GM19395 (cell line): ENCODE results near the gene EPAS1.

Experiments used
- ATAC-seq: cut with Tn5 transposase; IDR thresholded peaks from one replicate; pipeline ENCODE4 v1.9.1; 2021; ENCODE audit warnings: mild to moderate bottlenecking, moderate library complexity; ENCODE audit not compliant: unreplicated experiment

EPAS1 gene

DNA sequence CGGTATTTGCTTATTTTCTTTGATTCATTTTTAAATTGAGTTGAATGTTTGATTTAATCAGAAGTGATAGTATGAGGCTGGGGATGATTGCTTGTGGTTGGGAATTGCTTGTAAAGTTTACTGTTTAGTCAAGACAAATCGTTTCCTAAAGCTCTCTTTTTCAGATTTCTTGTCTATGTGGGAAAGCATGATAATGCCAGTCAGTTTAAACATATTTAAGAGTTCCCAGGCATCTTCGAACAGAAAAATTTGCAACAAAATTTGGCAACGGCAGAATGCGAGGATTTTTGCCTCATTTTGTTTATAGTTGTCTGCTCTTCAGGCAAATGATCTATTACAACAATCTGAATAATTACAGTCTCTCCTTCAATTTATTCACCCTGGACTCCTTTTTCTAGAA is 22.5 kb downstream of the EPAS1 start:
- no peak for ATAC-seq

DNA sequence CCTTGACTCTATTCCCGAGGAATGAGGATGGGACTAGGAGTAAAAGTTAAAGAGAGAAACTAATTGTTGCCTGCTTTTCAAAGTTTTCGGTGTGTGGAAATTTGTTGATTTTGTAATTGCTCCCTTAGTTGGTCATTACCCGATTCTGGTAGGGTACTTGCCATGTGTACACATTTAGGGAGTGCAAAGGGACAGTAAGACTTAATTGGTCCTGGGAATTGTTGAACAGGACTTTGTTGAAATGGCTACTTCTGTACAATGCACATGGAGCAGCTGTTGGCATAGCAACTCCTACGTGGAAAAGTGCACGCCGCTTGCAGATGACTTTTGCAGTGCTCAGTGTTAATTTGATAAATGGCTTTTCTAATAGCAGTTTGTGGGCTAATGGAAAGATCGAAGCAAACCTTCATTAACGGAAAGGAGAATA is 22.9 kb downstream of the EPAS1 start:
- no peak for ATAC-seq

GRCh38 chr2:46323730-46324129 is 26.5 kb downstream of the EPAS1 start:
- no peak for ATAC-seq

GRCh38 chr2:46325182-46325928 is 28.1 kb downstream of the EPAS1 start:
- no peak for ATAC-seq

DNA sequence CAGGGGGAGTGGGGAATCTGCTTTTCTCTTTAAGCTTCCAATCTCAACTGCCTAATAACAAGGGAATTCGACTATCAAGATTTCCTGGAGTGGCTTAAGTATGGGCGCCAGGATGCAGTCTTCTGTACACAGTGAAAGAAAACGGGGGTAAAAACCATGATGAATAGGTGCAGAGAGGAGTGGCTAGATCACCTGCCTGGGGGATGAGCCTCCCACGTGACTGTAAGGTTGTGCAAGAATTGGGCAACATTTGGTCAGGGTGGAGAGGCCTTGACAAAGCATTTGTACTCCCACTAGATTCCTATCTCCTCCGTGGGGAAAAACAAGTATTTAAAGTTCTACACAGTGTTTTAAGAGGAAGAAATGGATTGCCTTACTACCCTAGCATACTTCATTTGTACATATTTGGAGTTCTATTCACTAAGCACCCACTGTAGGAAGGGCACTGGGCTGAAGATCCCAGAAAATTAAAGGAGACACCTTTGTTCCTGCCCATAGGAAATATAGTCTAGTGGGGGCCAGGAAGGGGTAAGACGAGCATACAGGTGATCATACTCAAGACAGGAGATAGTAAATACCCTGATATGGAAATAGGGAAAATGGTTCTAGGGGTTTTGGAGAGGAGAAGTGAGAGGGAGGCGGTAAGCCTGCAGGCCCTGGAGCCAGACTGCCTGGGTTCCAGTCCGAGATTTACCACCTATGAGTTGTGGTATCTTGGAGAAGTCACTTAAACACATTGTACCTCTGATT is 29.2 kb downstream of the EPAS1 start:
- no peak for ATAC-seq

DNA sequence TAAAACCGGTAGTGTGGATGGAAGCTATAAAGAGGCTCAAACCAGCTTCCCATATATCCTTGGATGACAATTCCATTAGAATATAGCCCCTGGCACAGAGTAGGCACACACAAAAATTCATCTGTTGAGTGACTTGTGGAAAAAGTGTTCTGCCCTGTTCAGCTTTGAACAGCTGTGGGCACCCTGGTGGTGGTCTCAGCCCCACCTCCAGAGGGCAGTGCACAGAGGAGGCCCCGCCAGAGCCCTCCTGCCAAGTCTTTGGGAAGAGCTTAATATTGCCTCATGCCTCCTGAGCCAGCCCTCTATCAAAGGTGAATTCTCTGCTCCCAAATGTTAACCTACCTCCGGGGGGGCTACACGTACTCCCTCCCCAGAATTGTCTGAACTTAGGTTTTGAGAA is 30.4 kb downstream of the EPAS1 start:
- no peak for ATAC-seq

GRCh38 chr2:46328291-46328690 is 31.1 kb downstream of the EPAS1 start:
- ATAC-seq, result no peak

GRCh38 chr2:46328829-46329228 is 31.6 kb downstream of the EPAS1 start:
- no peak for ATAC-seq

DNA sequence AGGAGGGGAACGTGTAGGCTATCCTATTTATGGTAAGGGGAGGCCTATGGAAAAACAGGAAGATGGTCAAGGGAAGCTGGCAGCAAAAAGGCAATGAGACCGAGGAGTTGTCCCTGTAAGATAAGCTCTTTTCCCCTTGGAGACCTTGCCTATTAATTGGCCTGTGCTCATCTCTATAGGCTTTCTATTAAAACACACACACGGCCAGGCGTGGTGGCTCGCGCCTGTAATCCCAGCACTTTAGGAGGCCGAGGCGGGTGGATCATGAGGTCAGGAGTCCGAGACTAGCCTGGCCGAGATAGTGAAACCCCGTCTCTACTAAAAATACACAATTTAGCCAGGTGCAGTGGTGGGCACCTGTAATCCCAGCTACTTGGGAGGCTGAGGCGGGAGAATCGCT is 32.1 kb downstream of the EPAS1 start:
- no peak for ATAC-seq

GRCh38 chr2:46329803-46330775 is 32.9 kb downstream of the EPAS1 start:
- ATAC-seq, result no peak

DNA sequence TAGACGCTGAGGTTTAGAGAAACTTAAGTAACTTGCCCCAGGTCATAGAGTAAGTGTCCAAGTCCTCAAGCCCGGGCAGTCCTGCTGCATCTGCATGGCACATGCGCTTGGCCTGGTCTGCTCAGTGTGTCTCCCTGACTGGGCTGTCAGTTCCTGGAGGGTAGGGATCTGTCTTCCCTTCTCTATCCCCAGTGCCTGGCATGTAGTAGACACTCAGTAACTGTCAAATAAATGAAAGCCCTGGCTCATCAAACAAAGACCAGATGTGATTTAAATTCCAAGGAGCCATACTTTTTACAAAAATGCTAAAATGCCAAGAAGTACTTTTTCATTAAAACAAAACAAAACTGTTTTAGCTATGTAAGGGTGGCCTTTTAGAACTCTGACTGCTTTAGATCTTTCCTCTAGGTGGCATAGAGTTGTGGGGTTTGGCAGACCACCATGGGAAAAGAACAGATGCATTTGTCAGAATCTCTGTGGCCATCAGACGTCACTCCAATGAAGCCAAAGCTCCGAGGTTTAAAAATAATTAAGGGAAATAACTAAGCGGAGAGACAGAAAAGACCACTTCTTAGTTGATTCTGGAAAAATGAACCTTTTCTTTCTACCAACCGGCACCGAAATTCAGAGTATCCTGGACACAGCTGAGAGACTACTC is 34.0 kb downstream of the EPAS1 start:
- no peak for ATAC-seq

DNA sequence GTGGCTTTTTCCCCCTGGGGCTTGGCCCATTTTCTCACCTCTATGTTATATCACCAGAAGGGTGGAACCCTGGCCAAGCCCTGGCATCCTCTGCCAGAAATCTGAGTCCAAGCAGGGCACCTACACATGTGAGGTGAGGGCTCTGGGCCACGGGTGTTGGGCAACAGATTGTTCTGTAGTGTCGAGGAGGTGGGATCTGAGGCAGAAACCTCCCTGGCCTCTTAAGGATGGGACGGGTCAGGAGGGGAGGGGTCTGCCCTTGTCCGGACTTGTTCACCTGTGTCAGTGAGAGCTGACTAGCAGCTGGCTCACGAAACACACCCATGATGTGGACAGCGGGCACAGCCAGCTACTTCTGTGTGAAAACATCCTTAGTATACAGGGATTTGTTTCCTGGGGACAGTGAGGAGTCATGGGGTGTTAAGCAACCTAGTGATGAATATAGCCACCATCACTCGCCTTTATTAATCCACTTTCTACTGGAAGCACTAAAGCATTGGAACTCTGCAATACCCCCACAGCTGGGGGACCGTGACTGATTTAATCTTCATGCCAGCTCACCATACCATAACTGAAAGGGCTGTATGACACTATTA is 35.6 kb downstream of the EPAS1 start:
- ATAC-seq, result no peak

GRCh38 chr2:46333912-46334311 is 36.7 kb downstream of the EPAS1 start:
- ATAC-seq, result no peak

DNA sequence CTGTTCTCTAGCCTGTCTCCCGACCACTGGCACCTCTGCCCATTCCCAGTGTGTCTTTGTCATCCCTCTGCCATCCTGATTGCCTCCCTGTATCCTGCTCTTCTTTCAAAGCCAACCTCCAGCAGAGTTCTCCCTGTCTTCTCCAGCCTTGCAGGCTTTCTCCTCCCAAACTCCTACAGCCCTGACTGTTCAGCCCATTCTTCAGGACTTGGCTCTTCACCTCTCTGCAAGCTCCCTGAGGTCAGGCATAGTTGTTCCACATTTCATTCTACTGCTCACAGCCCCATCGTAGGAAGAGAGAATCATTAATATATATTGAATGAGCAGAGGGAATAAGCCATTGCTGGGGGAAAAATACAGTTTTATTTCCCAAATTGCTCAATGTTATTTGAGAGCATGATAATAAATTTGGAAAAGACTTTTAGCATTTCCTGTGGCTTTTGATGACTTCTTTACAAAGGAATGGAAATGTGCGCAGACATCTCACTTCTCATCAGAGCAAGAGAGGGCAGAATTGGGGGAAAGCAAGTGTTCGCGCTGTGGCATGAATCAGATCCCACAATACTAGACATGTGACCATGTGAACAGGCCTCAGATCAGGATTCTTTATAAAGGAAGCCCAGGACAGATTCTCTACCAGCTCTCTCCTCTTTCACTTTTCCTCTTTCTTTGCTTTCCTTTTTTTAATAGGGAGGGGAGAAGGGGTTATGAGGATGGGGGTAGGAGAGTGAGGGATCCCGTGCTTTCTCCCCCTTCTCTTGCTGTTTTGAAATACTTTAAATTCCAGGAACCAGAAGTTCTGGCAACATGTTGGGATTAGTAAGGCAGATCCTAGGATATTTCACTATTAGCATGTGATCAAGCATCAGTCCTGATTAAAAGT is 37.4 kb downstream of the EPAS1 start:
- no peak for ATAC-seq

GRCh38 chr2:46335391-46336282 is 38.4 kb downstream of the EPAS1 start:
- no peak for ATAC-seq

DNA sequence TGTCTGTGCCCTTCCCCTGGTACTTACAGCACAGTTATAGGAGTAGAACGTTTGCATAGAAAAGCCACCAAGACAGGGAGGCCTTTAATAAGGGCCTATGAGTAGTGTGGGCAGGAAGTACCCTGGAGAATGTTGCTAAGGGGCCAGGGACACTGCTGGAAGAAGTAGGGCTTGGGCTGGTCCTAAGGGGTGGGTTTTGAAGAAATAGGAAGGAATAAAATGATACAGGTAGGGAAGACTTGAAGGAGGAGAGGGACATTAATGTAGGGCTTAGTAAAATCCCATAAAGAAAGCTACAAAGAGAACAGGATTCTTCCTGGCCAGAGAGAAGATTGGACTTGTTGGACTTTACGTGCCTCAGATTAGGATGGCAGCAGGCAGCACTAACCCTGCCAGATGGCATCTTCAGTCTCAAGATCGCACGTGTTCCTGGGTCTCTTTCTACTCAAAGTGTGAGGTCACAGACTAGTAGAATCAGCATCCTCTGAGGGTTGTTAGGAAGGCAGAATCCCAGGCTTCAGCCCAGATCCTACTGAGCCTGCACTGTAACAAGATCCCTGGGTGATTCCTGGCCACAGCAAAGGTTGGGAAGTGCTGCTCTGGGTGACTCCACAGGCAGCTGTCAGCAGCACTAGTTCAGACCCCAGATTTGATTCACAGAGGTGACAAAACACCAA is 39.2 kb downstream of the EPAS1 start:
- no peak for ATAC-seq

DNA sequence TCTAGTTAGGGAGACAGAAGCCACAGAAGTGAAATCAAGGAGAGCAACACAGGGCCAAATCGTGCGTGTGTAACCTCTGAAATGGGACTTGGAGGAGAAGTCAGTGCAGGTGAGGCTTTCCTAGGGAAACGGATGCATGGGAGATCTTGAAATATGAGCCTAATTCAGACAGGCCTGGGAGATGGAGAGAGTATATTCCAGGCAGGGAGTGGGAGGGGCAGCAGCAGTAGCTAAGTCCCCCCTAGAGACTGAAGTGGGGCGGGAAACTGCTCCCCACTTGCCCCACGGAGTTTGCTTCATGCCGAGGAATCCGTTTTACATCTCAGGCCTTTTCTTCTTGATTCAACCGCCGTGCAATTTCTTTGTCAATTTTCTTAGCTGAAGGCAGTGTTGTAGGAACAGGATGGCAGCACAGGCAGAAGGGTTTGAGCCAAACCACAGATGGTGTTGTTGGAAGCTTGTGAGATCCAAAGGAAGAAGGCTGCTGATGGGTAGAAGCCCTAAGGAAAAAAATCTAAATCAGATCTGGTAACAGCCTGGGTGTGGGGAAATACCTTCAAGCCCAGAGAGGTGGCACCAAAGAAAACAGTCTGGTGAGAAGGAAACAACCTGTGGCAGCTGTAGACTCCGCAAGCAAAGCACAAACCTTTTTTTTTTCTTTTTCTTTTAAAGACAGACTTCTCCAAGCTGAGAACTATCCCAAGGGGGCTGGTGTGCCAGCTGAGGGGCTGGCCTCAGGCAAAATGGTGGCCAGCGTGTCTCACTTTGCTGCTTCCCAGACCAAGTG is 40.2 kb downstream of the EPAS1 start:
- ATAC-seq, result no peak
